GM19438 (cell line): ENCODE data around the gene OR4D9.
"Not testable (repeated sequence)": the region's sequence is repeated elsewhere in the genome, so short reads cannot be mapped to it uniquely, and the experiment has no call there.

Source experiments
- ATAC-seq: cut with Tn5 transposase; IDR thresholded peaks from one replicate; pipeline ENCODE4 v1.9.1; 2021; ENCODE audit warnings: low read depth; ENCODE audit not compliant: unreplicated experiment

Gene OR4D9

GRCh38 chr11:59510941-59511589 is at the start of gene OR4D9:
TSS of gene OR4D9 (plus strand) at chr11:59511539. CDS start at chr11:59514913, 3,374 bp downstream.
- no peak for ATAC-seq

GRCh38 chr11:59463190-59463641 is 48.1 kb upstream of the OR4D9 start:
- no peak for ATAC-seq

- no peak for ATAC-seq
These were observed 38.3 kb upstream of the OR4D9 start, which contains the start of gene OR4D10 for GRCh38 chr11:59473015-59473414. TSS of gene OR4D10 (plus strand) at chr11:59473315. CDS start at chr11:59477430, 4,115 bp downstream.

DNA sequence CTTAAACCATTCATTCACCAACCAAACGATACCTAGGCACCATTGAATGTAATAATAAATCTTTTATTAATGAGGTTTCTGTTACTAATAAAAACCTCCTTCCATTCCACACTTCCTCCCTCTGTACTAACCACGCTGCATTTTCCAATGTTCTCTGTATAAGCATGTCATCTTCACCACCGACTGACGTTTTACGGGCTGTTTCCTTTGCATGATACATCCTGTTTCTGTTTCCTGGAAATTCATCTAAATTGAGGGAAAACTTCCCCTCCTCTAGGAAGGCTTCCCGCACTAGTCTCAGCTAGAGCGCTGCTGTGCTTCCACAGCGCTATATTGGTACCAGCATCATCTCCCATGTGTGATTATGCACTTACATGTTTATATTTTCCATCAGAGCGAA is 36.2 kb upstream of the OR4D9 start:
- no peak for ATAC-seq

- no peak for ATAC-seq
These were observed 31.4 kb upstream of the OR4D9 start for GRCh38 chr11:59479906-59480305.

- ATAC-seq = no peak
These were observed 31.0 kb upstream of the OR4D9 start for GRCh38 chr11:59480359-59480758.

DNA sequence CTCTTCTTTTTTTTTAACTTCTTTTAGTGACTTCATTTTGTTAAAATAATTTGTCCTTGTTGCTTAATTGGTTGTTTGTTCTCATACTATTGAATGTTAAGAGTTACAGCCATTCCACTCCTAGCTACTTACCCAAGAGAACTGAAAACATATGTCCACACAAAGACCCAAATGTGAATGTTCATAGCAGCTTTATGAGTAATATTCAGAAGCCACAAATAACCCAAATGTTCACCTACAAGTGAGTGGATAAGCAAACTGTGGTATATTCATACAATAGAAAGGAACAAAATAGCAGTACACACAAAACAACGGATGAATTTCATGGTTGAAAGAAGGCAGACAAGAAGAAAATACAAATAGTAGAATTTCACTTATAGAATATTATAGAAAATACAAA is 9.4 kb upstream of the OR4D9 start:
- ATAC-seq = no peak

DNA sequence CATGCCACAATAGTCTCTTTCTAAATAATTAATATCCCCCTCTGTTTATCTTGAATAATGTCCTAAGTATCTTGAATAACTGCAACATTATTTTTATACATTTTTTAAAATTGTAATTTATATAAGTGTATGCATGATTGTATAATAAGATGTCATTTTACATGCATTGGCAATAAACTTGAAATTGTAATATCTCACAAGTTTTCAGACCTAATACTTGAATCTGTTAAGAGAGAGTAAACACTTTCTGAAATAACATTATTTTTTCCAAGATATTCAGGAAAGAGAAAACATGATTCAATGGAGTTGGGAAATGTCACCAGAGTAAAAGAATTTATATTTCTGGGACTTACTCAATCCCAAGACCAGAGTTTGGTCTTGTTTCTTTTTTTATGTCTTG is 8.1 kb upstream of the OR4D9 start, which contains the start of gene OR4D11:
OR4D11 (plus strand) TSS at position 301 of the 400 bp plus-strand sequence; CDS start at position 301, 0 bp downstream.
- no peak for ATAC-seq

DNA sequence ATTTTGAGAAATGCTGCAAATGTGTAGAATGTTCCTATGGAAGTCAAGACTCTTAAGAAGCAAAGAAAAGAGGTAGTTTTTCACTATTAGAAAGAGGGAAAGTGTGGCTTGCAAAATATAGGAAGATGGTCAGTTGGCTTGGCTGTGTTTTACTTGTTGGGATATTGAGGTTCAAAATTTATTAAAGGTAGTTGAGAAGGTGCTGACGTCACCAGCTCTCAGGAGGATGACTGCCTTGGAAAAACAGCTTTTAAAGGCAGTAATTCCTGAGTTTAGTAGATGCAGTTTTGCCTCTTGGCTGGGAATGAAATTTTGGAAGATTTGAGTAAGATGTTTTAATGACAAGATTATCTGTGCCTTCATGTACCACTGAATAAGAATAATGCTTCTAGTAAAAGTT is 336 bp downstream of the OR4D9 start:
- ATAC-seq = no peak

GRCh38 chr11:59520139-59520538 is 8.8 kb downstream of the OR4D9 start:
- not testable (repeated sequence) for ATAC-seq

- no peak for ATAC-seq
These were observed 9.4 kb downstream of the OR4D9 start for GRCh38 chr11:59520741-59521140.

DNA sequence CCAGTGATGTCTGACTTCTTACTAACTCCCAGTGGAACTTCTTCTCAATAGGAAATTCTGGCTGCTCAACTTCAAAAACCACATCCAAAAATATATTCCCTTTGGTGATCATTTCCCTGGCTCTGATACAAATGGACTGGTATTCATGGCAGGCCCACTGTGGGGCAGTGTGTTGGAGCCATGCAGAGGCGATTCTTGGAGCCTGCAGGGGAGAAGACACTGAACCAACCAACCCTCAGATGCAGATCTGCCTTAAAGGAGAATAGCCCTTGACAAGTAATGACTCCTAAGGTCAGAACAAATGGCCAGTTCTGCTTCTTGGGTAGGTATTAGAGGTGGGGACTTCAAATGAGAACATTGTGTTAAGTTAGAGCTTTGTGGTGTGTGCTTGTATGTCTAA is 12.2 kb downstream of the OR4D9 start:
- ATAC-seq = no peak

DNA sequence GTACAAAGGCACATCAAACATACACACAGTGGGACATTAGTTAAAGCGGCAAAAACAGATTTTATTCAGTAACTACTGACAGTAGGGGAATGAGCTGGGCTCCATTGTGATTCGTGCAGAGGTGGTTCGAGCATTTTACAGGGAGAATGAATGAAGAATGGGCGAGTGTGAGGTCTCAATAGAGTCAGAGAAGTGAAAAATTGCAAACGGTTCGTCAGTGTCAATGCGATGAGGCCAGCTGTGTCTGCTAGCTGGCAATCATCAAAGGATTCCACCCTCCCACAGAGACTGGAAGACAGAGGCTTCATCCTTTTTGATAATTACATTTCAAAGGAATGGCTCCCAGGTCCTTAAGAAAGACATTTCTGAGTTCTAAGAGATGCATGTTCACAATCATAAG is 17.4 kb downstream of the OR4D9 start:
- ATAC-seq = no peak

- no peak for ATAC-seq
These were observed 21.3 kb downstream of the OR4D9 start for GRCh38 chr11:59532620-59533019.

DNA sequence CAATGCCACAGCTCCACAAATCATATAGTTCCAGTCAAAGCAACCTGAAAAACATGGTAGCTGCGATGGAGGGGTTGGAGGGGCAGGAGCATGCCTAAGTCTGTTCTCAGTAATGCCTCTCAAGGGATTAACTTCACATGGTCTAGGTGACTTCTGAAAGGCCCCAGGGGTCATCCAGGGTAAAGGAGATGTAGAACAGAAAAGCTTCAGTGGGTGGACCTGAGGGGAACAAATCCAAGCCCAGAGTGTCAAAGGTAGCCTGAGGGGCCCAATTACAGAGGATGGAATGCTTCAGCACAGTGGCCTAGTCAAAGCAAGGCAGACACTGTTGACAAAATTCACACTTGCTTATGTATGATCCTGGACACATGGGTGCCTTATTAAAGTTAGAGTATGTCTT is 23.3 kb downstream of the OR4D9 start:
- no peak for ATAC-seq

DNA sequence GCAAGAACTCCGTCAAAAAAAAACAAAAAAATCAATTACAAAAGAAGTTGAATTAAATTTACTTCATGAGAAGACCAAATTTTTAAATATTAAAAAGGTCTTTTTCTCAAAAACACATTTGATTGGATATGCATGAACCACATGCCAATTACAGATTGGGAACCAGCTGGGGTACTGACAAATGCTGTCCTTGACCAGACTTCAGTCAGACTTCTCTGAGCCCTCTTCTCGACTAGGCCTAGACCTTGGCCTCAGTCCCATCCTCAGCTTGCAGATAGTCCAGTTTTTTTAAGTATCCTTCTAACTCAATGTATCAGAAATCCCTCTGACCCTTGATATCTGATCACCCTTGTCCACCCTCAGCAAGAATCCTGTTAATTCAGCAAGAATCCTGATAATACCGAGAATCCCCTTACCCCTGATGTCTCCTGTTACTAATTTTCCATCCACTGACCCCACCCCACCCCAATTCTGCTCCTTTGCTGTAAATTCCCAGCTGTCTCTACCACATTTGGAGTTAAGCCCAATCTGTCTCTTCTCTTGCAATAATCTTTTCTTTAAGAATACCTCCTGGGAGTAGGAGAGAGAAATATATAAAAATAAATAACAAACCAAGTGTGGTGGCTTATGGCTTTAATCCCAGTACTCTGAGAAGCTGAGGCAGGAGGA is 30.9 kb downstream of the OR4D9 start:
- no peak for ATAC-seq

DNA sequence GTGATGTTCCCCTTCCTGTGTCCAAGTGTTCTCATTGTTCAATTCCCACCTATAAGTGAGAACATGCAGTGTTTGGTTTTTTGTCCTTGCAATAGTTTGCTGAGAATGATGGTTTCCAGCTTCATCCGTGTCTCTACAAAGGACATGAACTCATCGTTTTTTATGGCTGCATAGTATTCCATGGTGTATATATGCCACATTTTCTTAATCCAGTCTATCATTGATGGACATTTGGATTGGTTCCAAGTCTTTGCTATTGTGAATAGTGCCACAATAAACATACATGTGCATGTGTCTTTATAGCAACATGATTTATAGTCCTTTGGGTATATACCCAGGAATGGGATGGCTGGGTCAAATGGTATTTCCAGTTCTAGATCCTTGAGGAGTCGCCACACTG is 32.4 kb downstream of the OR4D9 start:
- not testable (repeated sequence) for ATAC-seq

- no peak for ATAC-seq
These were observed 33.5 kb downstream of the OR4D9 start for GRCh38 chr11:59544869-59545178.

DNA sequence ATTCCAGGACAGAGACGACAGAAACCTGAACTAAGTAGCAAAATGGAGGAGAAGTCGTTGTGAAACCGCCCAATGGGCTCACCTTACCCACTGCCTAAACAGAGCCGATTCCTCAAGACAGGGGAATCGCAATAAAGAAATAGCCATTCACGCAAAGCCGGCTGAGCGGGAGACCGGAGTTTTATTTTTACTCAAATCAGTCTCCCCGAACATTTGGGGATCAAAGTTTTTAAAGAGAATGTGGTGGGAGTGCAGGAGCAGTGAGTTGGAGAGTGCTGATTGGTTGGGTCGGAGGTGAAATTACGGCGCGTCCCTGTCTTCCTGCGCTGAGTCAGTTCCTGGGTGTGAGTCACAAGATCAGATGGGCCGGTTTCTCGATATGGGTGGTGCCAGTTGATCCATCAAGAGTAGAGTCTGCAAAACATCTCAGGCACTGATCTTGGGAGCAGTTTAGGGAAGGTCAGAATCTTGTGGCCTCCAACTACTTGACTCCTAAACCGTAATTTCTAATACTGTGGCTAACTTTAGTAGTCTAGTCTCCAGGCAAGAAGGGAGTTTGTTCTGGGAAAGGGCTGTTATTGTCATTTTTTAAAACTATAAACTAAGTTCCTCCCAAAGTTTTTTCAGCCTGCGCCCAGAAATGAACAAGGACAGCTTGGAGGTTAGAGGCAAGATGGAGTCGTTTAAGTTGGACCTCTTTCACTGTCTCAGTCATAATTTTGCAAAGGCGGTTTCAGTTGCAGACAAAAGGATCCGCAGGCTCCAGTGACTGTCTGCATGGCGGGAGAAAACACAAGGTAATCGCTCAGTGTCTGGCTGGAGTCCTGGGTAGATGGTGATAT is 34.1 kb downstream of the OR4D9 start:
- ATAC-seq = no peak

DNA sequence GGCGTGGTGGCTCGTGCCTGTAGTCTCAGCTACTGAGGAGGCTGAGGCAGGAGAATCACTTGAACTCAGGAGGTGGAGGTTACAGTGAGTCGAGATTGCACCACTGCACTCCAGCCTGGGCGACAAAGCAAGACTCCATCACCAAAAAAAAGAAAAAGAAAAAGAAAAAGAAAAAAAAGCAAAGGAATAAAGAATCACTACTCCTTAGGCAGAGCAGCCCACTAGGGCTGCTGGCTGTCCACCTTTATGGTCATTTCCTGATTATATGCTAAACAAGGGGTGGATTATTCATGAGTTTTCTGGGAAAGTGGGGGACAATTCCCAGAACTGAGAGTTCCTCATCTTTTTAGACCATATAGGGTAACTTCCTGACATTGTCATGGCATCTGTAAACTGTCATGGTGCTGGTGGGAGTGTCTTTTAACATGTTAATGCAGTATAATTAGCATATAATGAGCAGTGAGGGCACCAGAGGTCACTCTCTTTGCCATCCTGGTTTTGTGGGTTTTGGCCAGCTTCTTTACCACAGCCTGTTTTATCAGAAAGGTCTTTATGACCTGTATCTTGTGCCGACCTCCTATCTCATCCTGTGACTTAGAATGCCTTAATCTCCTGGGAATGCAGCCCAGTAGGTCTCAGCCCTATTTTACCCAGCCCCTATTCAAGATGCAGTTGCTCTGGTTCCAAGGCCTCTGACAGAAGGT is 36.4 kb downstream of the OR4D9 start:
- ATAC-seq = not testable (repeated sequence)

DNA sequence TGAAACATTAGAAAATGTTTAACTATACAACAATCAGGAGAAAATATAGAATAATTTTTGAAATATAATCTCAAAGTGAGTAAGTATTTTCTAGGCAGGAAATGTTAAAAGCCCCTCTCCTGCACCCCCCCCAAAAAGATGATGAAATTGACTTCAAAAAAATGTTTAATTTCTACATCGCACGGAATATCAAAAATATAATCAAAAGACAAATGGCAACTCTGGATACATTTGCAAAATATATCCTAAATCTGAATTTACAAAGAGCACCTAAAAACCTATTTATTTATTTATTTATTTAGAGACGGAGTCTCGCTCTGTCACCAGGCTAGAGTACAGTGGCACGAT is 36.9 kb downstream of the OR4D9 start:
- no peak for ATAC-seq
